SK-N-SH treated with all-trans-retinoic acid at 6 μM for 48 hours (cell line): Measurements from ENCODE around the gene SPTBN4.

Source experiments
- ATAC-seq: fragments of 200-7000 bp; cut with Tn5 transposase; 3 replicates; pipeline ENCODE4 v1.9.1; 2020; ENCODE audit warnings: mild to moderate bottlenecking, moderate library complexity
- CREB5 ChIP-seq: fragments of 250-450 bp; sonication (Bioruptor Pico); IDR thresholded peaks from 2 replicates; pipeline ENCODE4 v1.5.1; 2020; ENCODE audit warnings: low read depth, mild to moderate bottlenecking, moderate library complexity
- CSDC2 ChIP-seq: fragments of 250-450 bp; sonication (Bioruptor Pico); IDR thresholded peaks from 2 replicates; pipeline ENCODE4 v1.5.0; 2020; ENCODE audit warnings: mild to moderate bottlenecking, moderate library complexity
- CSRNP3 ChIP-seq: fragments of 250-450 bp; sonication (Bioruptor Pico); IDR thresholded peaks from 2 replicates; pipeline ENCODE4 v1.5.1; 2021; ENCODE audit warnings: mild to moderate bottlenecking, moderate library complexity
- ESRRG ChIP-seq: fragments of 250-450 bp; sonication (Bioruptor Pico); IDR thresholded peaks from 2 replicates; pipeline ENCODE4 v1.6.1; 2021; ENCODE audit warnings: mild to moderate bottlenecking
- GLIS3 ChIP-seq: fragments of 250-450 bp; sonication (Bioruptor Pico); IDR thresholded peaks from 2 replicates; pipeline ENCODE4 v1.5.0; 2020; ENCODE audit warnings: mild to moderate bottlenecking, moderate library complexity
- ISL1 ChIP-seq: fragments of 250-450 bp; sonication (Bioruptor Pico); IDR thresholded peaks from 2 replicates; pipeline ENCODE4 v2.1.2; 2022; ENCODE audit warnings: mild to moderate bottlenecking, moderate library complexity
- OSR1 ChIP-seq: fragments of 250-450 bp; sonication (Bioruptor Pico); IDR thresholded peaks from 2 replicates; pipeline ENCODE4 v1.8.0; 2022; ENCODE audit warnings: moderate library complexity, mild to moderate bottlenecking, inconsistent platforms
- POU6F1 ChIP-seq: fragments of 250-450 bp; sonication (Bioruptor Pico); IDR thresholded peaks from 2 replicates; pipeline ENCODE4 v1.8.0; 2021; ENCODE audit warnings: low read depth, mild to moderate bottlenecking, moderate library complexity, borderline replicate concordance
- PPARA ChIP-seq: fragments of 250-450 bp; sonication (Bioruptor Pico); IDR thresholded peaks from 2 replicates; pipeline ENCODE4 v1.5.0; 2020; ENCODE audit warnings: mild to moderate bottlenecking, borderline replicate concordance
- RARB ChIP-seq: fragments of 250-450 bp; sonication (Bioruptor Pico); IDR thresholded peaks from 2 replicates; pipeline ENCODE4 v1.8.0; 2021; ENCODE audit warnings: mild to moderate bottlenecking, moderate library complexity
- SNAI2 ChIP-seq: fragments of 250-450 bp; sonication (Bioruptor Pico); IDR thresholded peaks from 2 replicates; pipeline ENCODE4 v1.5.0; 2020; ENCODE audit warnings: mild to moderate bottlenecking, moderate library complexity
- TOX ChIP-seq: fragments of 250-450 bp; sonication (Bioruptor Pico); IDR thresholded peaks from 2 replicates; pipeline ENCODE4 v1.8.0; 2021; ENCODE audit warnings: mild to moderate bottlenecking, moderate library complexity, borderline replicate concordance
- TSHZ2 ChIP-seq: fragments of 250-450 bp; sonication (Bioruptor Pico); IDR thresholded peaks from 2 replicates; pipeline ENCODE4 v1.5.0; 2020; ENCODE audit warnings: mild to moderate bottlenecking, moderate library complexity
- ZC3H10 ChIP-seq: fragments of 250-450 bp; sonication (Bioruptor Pico); IDR thresholded peaks from 2 replicates; pipeline ENCODE4 v1.5.1; 2021; ENCODE audit warnings: mild to moderate bottlenecking, moderate library complexity
- ZFP3 ChIP-seq: fragments of 250-450 bp; sonication (Bioruptor Pico); IDR thresholded peaks from 2 replicates; pipeline ENCODE4 v1.5.0; 2020; ENCODE audit warnings: mild to moderate bottlenecking, moderate library complexity
- ZFP30 ChIP-seq: fragments of 450-650 bp; formaldehyde crosslinking; IDR thresholded peaks from 2 replicates; pipeline ENCODE4 v1.5.0; 2022; ENCODE audit warnings: mild to moderate bottlenecking, moderate library complexity
- ZNF565 ChIP-seq: fragments of 450-650 bp; formaldehyde crosslinking; conservative IDR thresholded peaks from 2 replicates; pipeline ENCODE4 v1.5.0; 2020; ENCODE audit warnings: low read depth, mild to moderate bottlenecking, moderate library complexity
- ZNF70 ChIP-seq: fragments of 450-650 bp; formaldehyde crosslinking; IDR thresholded peaks from 2 replicates; pipeline ENCODE4 v1.5.0; 2020; ENCODE audit warnings: mild to moderate bottlenecking, moderate library complexity

SPTBN4 gene

DNA sequence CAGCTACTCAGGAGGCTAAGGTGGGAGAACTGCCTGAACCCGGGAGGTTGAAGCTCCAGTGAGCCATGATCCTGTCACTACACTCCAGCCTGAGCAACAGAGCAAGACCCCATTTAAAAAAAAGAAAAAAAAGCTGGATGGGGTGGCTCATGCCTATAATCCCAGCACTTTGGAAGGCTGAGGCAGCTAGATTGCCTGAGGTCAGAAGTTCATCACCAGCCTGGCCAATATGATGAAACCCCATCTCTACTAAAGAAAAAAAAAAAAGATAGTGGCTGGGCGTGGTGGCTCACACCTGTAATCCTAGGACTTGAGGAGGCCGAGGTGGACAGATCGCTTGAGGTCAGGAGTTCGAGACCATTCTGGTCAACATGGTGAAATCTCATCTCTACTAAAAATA, 149.4 kb downstream of the SPTBN4 start (continued):
- TF ChIP-seq CREB5 (CRISPR knock-in tag), result no peak
- no peak for TF ChIP-seq ISL1 (CRISPR knock-in tag)
- TF ChIP-seq RARB (CRISPR knock-in tag), result no peak
- TF ChIP-seq ESRRG (CRISPR knock-in tag), result no peak
- no peak for TF ChIP-seq ZNF70 (CRISPR knock-in tag)
- no peak for TF ChIP-seq OSR1

- no peak for ATAC-seq
These were observed 150.1 kb downstream of the SPTBN4 start for GRCh38 chr19:40616941-40617340.

More at GRCh38 chr19:40616941-40617340, 150.1 kb downstream of the SPTBN4 start:
- TF ChIP-seq CSRNP3 (CRISPR knock-in tag) (no peak), ZFP3 (CRISPR knock-in tag) (no peak), OSR1 (no peak), SNAI2 (CRISPR knock-in tag) (no peak), ZFP30 (CRISPR knock-in tag) (no peak), ZC3H10 (CRISPR knock-in tag) (no peak), CSDC2 (no peak), TSHZ2 (CRISPR knock-in tag) (no peak), POU6F1 (no peak), ZNF70 (CRISPR knock-in tag) (no peak), RARB (CRISPR knock-in tag) (no peak), GLIS3 (CRISPR knock-in tag) (no peak), ZNF565 (CRISPR knock-in tag) (no peak), PPARA (CRISPR knock-in tag) (no peak), CREB5 (CRISPR knock-in tag) (no peak), TOX (no peak)
